HG03354 (cell line): ENCODE measurements around the gene FBXO5.
"Not testable (repeated sequence)": the region's sequence is repeated elsewhere in the genome, so short reads cannot be mapped to it uniquely, and the experiment has no call there.

Source experiments
- ATAC-seq: cut with Tn5 transposase; IDR thresholded peaks from one replicate; pipeline ENCODE4 v1.9.1; 2021; ENCODE audit warnings: mild to moderate bottlenecking; ENCODE audit not compliant: unreplicated experiment, poor library complexity, severe bottlenecking

The FBXO5 gene, protein sequence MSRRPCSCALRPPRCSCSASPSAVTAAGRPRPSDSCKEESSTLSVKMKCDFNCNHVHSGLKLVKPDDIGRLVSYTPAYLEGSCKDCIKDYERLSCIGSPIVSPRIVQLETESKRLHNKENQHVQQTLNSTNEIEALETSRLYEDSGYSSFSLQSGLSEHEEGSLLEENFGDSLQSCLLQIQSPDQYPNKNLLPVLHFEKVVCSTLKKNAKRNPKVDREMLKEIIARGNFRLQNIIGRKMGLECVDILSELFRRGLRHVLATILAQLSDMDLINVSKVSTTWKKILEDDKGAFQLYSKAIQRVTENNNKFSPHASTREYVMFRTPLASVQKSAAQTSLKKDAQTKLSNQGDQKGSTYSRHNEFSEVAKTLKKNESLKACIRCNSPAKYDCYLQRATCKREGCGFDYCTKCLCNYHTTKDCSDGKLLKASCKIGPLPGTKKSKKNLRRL

DNA sequence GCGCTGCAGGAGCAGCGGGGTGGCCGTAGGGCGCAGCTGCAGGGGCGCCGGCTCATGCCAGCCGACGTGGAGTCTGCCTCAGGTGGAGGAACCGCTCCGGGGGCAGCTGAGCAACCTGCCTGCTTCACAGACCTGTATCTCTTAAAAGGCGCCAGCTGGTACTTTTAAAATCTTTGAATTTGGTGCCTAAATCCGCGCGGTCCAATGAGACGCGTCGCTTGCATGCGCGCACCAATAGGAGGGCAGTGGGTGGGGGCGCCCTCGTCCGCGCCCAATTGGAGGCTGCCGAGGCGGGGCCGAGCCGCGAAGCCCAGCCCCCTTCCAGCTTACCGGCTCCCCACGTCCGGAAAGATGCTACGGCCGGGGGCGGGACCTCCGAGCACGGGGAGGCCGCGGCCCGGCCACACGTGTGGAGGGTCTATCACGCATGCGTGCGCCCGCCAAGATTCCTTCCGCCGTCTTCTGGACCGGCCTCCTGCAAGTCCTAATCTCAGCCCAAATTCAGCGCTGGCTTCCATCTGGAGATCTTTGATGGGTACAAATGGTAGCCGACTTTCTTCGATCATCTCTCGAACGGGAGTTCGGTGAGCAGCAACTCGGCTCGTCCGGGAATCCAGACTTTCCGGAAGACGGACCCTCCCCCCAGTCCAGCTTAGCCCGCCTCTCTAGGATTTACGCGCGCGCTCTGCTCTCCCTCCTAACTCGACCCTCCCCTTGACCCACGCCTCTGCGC is at the start of gene FBXO5:
Gene FBXO5 (minus strand): TSS at position 138 of the 733 bp plus-strand sequence. CDS start 82 bp downstream, at position 56.
- peak; percentile 84 for ATAC-seq

DNA sequence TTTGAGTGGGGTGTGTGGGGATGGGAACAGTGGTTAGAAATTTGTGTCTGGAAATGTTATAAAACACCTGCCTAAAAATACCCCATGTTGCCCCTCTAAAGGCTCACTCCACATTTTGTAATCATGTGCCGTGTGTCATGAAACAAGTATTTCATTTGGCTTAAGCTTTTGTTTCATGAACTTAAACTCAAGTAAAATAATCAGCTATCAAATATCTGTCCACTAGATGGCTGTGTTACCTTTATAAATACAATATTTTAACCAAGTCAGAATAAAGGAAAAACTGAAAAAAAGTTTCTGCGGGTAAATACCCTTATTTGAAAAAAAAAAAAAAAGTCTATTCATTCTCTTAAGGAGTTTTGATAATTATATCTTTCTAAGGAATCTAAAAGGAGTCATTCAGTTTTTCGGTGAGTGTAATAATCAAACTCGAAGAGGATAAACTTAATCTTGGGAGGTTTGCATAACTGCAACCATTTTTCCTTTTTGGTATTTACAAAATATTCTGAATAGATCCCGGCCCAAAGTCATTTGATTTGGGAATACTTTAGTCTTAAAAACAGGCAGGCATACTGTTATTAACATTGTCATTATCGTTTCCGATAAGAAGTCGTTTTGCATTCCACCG is 49.5 kb upstream of the FBXO5 start:
- no peak for ATAC-seq

DNA sequence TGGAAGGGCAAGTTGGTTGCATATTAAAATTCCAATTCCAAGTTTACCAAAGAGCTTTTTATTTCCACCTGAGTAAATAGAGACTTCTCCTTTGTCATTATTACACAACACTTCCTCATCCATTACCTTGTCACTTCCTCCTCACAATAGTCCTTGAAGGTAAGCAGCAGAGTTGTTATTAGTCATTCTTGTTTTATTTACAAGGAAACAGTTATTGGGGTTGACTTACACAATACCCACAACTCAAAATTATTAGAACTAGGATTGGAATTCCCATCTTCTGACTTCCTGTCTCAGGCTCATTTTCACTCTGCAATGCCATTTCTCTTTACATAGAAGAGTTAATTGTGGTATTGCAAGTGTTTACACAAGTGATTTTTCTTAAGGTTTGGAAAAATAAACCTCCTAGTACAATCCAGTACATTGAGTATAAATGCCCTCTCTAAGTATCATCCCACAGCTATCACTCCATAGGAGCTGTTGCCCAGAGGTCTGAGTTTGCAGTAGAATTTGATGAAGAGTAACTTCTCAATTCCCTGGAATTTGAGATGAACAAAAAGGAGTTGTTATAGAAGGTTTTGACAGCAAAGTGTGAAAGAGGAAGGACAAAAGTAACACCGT is 48.6 kb upstream of the FBXO5 start:
- no peak for ATAC-seq

DNA sequence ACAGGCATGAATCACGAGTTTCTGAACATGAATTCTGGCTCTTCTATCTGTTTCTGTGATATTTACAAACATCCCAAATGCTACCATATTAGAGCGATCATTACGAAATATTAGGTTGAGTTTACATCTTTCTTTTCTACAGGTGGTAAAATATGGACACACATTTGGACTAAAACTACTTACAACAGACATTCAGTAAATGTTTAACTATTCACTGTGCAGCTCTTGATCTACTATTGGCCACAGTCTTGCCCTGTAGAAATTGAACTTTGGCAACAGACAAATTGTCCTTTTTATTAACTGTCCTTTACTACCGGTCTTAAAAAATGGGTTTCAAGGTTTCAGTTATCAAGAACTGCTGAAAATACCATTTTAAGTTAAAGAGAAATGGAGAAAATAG is 46.1 kb upstream of the FBXO5 start:
- no peak for ATAC-seq

DNA sequence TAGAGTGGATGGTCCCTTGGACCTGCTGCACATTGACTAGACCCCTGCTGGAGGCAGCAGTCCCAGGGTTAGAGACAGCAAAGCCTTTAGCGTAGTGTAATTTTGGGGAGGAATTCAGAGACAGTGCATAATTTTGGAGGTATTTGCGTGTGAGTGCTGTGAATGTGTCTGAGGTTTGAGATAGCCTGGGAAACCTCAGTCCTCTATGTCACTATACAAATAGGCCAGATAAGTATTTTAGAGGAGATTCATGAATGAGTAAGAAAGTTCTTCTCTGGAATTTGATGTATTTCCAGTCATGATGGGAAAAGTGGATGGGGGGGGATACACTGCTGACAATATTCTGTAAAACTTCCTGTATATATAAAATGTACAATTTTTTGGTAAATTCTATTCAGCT is 45.4 kb upstream of the FBXO5 start:
- ATAC-seq: no peak

DNA sequence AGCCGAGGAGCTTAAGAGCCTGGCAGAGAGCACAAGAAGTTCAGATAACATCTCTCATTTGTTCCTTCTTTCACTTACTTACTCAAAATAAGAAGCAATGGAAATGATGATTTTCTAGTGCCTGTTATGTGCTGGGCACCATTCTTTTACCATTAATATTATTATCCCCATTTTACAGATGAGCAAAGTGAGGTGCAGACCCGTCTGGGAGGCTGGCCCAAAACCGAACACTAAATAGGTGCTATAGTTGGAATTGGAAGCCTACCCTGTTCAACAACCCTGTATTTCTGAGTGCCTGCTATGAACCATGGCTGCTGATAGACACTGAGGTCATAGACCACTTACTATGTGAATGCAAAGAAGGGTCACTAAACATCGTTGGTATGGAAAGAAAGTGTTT is 44.6 kb upstream of the FBXO5 start:
- no peak for ATAC-seq

DNA sequence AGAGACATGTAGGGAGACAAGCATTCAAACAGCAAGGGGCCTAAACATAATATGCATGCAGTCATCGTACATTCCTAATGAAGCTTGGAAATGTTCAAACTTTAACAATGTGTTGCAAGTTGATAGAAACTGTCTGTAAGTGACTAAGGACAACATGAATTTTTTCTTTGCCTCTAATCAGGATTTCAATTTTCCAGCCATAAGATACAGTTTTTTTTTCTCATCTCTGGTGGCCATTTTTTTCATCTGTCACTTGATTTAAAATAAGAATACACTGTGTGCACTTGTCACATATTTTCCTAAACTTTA is 41.8 kb upstream of the FBXO5 start:
- ATAC-seq: peak; percentile 21

DNA sequence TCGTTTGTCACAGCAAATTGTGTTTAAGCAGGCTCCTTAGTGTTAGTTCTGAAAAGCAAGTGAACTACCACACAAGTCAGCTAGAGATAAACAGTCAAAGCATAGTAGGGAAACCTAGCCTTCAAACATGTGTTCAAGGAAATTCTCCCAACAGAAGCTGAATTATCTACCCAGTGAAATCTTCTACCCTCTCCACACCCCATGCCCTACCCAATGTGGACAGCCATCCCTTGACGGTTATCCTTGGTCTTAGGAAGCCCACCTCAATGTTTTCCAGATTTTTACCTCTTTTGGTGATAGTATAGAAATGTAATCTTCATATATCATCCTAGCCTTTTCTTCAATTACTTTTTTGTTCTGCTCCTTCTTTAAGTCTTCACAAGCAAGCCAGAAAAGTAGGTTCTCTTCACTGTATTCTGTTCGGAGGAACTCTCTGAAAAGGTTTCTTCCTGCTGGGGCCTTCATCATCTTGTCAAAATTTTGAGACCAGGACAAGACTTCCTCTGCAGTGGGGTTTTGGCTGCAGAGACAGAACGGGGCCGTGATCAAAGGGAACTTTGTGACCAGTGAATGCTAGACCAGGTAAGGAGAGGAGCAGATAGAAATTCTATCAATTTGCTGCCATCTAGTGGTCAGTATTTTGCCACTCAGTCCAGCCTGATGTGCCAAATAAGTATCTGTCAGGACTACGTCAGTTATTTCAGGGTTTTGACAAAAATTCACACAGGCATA is 41.3 kb upstream of the FBXO5 start:
- peak; percentile 98 for ATAC-seq

DNA sequence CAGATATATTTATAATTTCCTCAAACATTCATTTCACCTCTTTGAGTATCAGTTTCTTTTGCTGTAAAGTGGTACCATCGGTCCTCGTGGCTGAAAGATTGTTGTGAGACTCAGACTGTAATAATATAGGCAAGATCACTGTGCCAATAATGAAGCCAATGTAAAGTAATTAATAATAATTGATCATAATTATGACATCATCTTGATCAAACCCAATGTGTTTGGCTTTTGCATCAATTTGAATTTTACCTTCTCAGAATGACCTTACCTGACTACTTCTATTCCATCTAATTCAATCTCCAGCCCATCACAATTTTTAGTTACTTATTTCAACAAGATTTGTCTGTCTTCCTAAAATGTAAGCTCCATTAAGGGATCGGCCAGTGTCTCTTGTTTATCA is 35.5 kb upstream of the FBXO5 start:
- no peak for ATAC-seq

DNA sequence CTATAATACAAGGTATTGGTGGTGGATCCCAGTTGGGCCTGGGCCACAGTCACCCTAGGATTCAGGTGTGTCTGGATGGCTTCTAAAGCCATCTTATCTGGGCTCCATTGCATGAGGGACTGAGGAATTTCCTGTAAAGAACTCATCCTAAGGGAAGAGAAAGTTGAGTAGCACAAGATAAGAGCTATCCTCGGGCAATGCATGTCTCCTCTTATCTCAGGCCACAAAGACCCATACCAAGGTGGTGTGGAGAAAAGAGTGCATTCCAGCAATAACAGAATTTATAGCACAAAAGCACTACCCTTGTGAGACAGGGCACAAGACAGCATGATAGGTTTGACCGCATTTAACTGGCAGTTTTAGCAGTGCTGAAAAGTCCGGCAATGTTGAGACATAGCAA is 34.0 kb upstream of the FBXO5 start:
- ATAC-seq: no peak

DNA sequence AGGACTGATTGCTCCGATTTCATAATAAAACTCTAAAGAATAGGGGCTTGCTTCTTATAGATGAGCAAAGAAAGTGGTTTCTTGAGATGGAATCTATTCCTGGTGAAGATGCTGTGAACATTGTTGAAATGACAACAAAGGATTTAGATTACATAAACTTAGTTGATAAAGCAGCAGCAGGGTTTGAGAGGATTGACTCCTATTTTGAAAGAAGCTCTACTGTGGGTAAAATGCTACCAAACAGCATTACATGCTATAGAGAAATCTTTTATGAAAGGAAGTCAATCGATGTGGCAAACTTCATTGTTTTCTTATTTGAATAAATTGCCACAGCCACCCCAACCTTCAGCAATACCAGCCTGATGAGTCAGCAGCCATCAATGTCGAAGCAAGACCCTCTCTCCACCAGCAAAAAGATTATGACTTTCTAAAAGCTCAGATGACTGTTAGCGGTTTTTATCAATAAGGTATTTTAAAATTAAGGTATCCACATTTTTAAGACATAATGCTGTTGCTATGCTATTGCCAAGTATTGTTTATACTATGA is 32.3 kb upstream of the FBXO5 start:
- no peak for ATAC-seq

DNA sequence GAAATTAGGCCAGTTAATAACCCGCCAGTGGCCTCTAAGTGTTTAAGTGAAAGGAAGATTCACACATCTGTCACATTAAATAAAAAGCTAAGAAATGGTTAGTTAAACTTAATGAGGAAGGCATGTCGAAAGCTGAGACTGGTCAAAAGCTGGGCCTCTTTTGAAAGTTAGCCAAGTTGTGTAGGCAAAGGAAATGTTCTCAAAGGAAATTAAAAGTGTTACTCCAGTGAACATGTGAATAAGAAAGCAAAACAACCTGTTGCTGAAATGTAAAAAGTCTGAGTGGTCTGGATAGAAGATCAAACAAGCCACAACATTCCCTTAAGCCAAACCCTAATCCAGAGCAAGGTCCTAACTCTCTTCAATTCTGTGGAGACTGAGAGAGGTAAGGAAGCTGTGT is 30.6 kb upstream of the FBXO5 start:
- no peak for ATAC-seq

DNA sequence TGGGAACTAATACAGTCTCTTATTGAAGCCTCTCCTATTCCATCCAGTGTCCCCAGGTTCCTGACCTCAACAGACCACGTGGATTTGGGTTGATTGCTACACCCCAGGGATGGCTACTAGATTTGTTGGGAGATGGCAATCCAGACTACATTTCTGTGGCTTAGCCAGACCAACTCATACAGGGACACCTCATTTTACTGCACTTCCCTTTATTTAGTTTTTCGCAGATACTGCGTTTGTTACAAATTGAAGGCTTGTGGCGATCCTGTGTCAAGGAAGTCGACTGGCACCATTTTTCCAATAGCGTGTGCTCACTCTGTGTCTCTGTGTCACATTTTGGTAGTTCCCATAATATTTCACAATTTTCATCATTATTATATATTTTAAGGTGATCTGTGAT is 30.0 kb upstream of the FBXO5 start:
- ATAC-seq: no peak

DNA sequence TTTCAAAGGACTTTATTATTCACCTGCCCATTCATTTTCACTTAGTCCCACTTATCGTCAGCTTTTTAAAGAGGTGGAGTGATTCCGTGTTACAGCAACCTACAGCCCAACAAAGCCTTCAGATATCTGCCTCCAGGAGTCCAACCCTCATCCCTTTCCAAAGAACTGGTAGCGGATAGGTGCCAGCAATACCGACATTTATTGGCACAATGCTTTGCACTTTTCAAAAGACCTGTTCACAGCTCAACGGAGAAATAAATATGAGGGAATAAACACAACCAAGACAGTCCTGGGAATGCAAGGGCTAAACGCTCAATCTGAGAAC is 20.5 kb upstream of the FBXO5 start:
- ATAC-seq: no peak

DNA sequence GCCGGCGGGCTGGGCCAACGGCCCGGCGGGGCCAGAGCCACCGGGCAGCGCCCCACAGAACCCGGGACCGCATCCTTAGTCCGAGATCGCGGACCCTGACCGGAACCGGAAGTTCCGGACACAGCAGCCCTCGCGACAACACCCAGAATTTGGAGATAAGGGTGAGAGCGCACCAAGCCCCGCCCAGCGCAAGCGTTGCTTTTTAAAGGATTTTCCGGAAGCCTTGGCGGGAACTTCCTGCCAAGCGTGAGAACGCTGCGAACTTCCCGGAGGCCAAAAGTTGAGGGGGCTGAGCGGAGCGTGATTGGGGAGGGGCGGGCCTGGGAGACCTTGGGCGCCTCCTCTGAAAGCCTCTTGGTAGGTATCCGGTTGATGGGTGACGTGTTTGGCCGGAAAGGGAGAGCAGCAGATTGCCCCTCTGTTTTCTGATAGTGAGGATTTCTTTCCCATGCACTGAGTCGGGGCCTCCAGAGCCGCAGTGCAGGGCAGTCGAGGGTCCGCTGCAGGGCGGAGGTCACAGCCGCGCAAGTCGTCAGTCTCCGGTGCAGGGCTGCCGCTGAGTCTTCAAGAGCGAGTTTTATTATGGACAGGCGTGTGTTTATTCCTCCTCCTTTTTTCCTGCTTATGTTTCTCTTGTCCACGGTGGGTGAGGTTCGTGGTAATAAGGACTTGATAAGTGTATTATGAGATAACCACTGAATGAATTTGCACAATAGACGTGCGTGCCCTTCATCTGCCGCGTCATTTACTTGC is 19.9 kb upstream of the FBXO5 start, which contains the start of gene MTRF1L:
Gene MTRF1L (minus strand): TSS at position 97 of the 753 bp plus-strand sequence. CDS start 24 bp downstream, at position 73.
- ATAC-seq: peak; percentile 94

DNA sequence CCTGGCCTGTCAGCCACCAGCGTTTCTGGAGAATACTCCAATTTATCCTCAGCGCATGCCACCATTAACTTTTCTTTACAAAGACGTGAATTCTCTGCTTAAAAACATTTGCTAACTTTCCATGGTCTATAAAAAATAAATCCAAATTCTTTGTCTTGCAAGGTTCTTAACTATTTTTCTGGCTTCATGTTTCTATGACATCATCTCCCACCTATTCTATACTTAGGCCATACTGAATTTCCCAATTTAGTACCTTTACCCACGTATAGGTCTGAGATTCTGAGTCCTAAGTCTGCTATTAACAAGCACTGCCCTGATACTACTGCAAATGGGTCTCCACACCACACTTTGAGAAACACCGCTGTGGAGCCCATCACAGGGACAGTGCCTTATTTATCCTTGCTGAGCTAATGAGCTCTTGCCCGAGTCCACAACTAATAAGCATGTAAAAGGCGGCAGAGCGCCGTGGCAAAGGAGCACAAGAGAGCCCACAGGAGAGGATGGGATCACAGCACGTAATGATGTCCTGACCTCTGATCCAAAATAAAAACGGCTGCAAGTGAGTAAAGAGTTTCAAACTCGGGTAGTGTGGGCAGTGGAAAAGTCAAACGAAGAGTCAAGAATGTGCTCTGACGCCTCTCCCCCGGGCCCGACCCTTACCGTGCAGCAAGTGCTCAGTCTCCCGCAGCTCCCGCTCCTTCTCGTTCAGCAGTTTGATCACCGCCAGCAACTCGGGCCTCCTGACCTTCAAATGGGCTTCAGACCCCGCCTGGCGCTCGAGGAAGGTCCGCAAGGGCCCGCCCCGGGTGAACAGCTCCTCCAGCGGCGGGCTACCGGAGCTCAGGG is 19.1 kb upstream of the FBXO5 start:
- ATAC-seq: peak; percentile 33

DNA sequence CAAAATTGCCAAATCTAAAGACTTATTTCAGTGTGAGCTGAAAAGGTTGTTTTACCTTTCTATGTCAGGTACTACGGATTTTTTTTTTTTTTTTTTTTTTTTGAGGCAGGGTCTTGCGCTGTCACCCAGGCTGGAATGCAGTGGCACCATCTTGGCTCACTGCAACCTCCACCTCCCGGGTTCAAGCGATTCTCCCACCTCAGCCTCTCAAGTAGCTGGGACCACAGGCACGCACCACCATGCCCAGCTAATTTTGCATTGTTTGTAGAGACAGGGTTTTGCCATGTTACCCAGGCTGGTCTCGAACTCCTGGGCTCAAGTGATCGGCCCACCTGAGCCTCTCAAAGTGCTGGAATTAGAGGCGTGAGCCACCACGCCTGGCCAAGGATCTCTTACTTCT is 17.9 kb upstream of the FBXO5 start:
- ATAC-seq: not testable (repeated sequence)

DNA sequence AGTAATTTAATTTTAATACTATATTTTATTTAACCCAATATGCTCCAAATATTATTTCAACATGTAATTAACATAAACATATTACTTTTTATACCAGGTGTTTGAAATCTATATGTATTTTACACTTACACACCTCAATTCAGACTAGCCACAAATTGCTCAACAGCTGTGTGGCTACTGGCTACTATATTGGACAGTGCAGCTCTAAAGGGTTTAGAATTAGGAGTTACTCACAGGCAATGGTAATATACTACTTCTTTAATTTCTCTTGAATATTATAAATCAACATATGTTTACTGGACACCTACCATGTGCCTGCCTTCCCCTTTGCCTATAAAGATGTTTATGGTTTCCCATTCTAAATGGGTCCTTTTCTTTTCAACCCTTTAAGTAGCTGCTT is 17.4 kb upstream of the FBXO5 start:
- no peak for ATAC-seq
